NCI-H2107 (cell line): ENCODE data around the gene METTL25.

Source experiments
- DNase-seq: peaks from one replicate; lab custom pipeline; 2025; lab: John Stamatoyannopoulos, UW

The METTL25 gene

GRCh38 chr12:82468563-82468962 lies 110.2 kb downstream of the METTL25 start:
- DNase-seq, result no peak

- DNase-seq, result no peak
Measured at GRCh38 chr12:82470906-82471512, 112.7 kb downstream of the METTL25 start.

- DNase-seq, result no peak
Measured at GRCh38 chr12:82473111-82473754, 114.9 kb downstream of the METTL25 start.

- no peak for DNase-seq
Measured at GRCh38 chr12:82474181-82474797, 116.0 kb downstream of the METTL25 start.

GRCh38 chr12:82474798-82475184 lies 116.5 kb downstream of the METTL25 start:
- no peak for DNase-seq

GRCh38 chr12:82475211-82475610 lies 116.9 kb downstream of the METTL25 start:
- DNase-seq, result no peak

- no peak for DNase-seq
Measured at GRCh38 chr12:82476511-82476910, 118.2 kb downstream of the METTL25 start.

- DNase-seq, result no peak
Measured at GRCh38 chr12:82479511-82479910, 121.2 kb downstream of the METTL25 start.

GRCh38 chr12:82480606-82481005 lies 122.3 kb downstream of the METTL25 start:
- DNase-seq, result no peak

GRCh38 chr12:82481954-82482353 lies 123.6 kb downstream of the METTL25 start:
- DNase-seq, result no peak

- no peak for DNase-seq
Measured at GRCh38 chr12:82486524-82487235, 128.4 kb downstream of the METTL25 start.

- DNase-seq, result no peak
Measured at GRCh38 chr12:82504409-82504808, 146.1 kb downstream of the METTL25 start.

- no peak for DNase-seq
Measured at GRCh38 chr12:82505150-82505549, 146.8 kb downstream of the METTL25 start.

GRCh38 chr12:82507686-82508085 lies 149.4 kb downstream of the METTL25 start:
- DNase-seq, result no peak

- DNase-seq, result no peak
Measured at GRCh38 chr12:82510386-82510785, 152.1 kb downstream of the METTL25 start.

GRCh38 chr12:82514880-82515279 lies 156.6 kb downstream of the METTL25 start:
- DNase-seq, result no peak

- DNase-seq, result no peak
Measured at GRCh38 chr12:82515652-82516051, 157.3 kb downstream of the METTL25 start.

- DNase-seq, result no peak
Measured at GRCh38 chr12:82517027-82517426, 158.7 kb downstream of the METTL25 start.

GRCh38 chr12:82517808-82518207 lies 159.5 kb downstream of the METTL25 start:
- DNase-seq, result peak; percentile 21

- no peak for DNase-seq
Measured at GRCh38 chr12:82519510-82519909, 161.2 kb downstream of the METTL25 start.

GRCh38 chr12:82522285-82522684 lies 164.0 kb downstream of the METTL25 start:
- no peak for DNase-seq

GRCh38 chr12:82522762-82523161 lies 164.4 kb downstream of the METTL25 start:
- DNase-seq, result no peak

- no peak for DNase-seq
Measured at GRCh38 chr12:82523996-82524395, 165.7 kb downstream of the METTL25 start.
